Fibroblast of skin of abdomen (primary cell): Measurements from ENCODE around the gene SCCPDH. TPM values are rescaled to one million over a fixed set of nuclear protein-coding genes. Genes with fewer than 3 reads are reported as not detected.
"Not testable (repeated sequence)": the region's sequence is repeated elsewhere in the genome, so short reads cannot be mapped to it uniquely, and the experiment has no call there.

Source experiments
- DNase-seq: peaks from one replicate; pipeline ENCODE4 v3.0.0-alpha.2; 2013
- polyA plus RNA-seq, 2 experiments: library from polyadenylated mRNA; unstranded; fragments of 120-200 nt; gene quantifications; one replicate each; pipeline ENCODE4 v1.2.1, GENCODE V29; 2013; ENCODE audit not compliant: insufficient read length in 2 of 2

SCCPDH gene, protein sequence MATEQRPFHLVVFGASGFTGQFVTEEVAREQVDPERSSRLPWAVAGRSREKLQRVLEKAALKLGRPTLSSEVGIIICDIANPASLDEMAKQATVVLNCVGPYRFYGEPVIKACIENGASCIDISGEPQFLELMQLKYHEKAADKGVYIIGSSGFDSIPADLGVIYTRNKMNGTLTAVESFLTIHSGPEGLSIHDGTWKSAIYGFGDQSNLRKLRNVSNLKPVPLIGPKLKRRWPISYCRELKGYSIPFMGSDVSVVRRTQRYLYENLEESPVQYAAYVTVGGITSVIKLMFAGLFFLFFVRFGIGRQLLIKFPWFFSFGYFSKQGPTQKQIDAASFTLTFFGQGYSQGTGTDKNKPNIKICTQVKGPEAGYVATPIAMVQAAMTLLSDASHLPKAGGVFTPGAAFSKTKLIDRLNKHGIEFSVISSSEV
- polyA plus RNA-seq (2013, experiment 1 of 2; ENCODE audit: insufficient read length), result 35.9 TPM
- 36.5 TPM for polyA plus RNA-seq (2013, experiment 2 of 2; ENCODE audit: insufficient read length)

DNA sequence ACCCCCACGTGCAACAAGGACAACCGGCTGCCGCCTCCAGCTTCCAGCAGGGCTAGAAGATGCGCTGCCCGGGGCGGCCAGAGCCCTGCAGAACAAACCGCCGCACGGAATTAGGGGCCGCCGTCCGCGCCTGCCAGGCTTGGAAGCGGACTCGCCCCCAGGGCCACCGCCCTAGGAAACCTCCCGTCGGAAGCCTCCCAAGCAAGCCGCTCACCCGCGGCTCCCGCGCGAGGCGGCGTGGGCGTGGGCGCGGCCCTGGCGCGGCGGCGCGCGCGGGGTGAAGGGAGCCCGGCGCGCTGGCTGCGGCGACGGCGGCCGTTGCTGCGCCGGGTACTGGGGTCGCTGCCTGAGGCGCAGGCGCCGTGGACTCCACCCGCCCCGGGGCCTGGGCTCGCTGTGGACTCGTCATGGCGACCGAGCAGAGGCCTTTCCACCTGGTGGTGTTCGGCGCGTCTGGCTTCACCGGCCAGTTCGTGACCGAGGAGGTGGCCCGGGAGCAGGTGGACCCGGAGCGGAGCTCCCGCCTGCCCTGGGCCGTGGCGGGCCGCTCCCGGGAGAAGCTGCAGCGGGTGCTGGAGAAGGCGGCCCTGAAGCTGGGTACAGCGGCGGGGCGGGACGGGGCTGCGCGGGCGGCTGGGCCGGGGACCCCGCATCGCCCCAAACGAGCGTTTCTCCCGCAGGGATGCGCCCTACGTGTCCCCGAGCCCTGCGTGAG lies at the start of gene SCCPDH:
Gene SCCPDH (plus strand): TSS at position 394 of the 715 bp plus-strand sequence. CDS start 14 bp downstream, at position 408.
- peak; percentile 79 for DNase-seq

DNA sequence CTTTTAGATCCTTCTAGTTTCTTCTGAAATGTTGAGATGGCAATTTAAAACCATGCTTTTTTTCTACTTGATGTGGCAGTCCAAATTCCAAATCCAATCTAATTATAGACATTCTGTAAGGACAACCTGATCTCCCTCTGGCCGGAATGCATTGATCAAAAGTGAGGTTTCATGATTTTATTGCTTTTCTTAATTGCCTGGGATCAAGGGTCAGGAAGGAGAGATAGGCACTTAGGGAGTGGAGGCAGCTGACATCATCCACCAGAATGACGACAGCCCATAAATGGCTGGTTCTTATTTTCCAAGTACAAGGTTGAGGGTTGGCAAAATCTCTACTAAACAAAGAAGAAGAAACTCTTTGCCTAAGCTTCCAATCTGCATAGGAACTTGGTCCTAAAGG lies 46.4 kb upstream of the SCCPDH start:
- no peak for DNase-seq

GRCh38 chr1:246678816-246679793 lies 45.1 kb upstream of the SCCPDH start:
- peak; percentile 20 for DNase-seq

DNA sequence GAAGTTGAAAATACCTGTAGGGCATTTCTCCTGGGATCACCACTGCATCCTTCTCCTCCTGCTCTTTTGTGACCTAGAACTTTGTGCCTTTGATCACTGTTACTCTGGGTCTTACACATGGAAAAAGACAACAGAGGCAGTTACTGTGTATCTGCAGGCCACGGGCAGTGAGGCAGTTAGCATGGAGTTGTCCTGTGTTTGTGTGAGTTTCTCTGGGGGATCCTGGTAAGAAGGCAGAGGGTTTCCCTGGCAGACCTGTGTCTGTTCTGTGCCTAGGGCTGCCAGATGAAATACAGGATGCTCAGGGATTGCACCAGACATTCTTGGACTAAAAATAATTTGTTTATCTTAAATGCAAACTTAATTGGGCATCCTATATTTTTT lies 44.4 kb upstream of the SCCPDH start:
- no peak for DNase-seq

GRCh38 chr1:246680190-246680589 lies 44.0 kb upstream of the SCCPDH start:
- peak; percentile 39 for DNase-seq

DNA sequence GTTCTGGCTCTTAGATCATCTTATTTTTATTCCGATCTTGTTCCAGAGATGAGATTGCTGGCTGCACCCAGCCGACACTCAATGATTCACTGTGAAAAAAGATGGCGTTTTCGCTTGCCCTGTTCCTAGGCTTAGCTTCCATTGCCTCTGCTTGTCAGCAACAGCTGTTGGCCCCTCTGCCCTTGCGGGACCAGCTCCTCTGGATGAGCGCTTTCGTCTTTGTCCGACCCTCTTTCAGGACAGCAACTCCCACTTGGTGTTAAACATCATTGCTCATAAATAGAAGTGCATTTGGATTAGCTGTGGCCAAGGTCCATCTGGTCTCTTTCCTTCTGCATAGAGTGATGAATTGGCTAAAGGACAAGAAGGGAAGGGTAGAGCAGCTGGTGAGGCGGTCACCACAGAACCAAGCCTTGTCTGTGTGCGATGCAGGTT lies 43.5 kb upstream of the SCCPDH start:
- no peak for DNase-seq

- no peak for DNase-seq
Measured at GRCh38 chr1:246681900-246682895, 42.0 kb upstream of the SCCPDH start.

GRCh38 chr1:246683521-246683920 lies 40.7 kb upstream of the SCCPDH start:
- no peak for DNase-seq

DNA sequence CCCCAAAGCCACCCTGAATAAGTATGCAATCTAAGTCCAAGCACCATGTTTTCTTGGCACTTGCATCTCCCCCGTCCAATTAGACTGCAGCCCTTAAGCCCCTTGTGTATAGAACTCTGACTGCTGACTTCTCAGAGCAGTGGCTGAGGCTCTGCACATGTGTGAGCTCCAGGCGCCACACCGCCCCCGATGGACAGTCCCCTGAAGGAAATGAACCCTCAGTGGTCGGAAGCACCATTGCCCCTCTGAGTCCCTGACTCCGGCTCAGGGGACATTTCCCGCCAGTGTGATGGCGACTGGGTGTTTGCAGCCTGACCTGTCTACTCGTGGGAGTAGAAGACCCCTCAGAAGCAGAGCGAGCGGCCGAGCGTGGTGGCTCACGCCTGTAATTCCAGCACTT lies 37.2 kb upstream of the SCCPDH start:
- DNase-seq, result no peak

GRCh38 chr1:246689409-246690008 lies 34.7 kb upstream of the SCCPDH start:
- peak; percentile 71 for DNase-seq

- no peak for DNase-seq
Measured at GRCh38 chr1:246690100-246690499, 34.1 kb upstream of the SCCPDH start.

- DNase-seq, result no peak
Measured at GRCh38 chr1:246691622-246692495, 32.4 kb upstream of the SCCPDH start.

DNA sequence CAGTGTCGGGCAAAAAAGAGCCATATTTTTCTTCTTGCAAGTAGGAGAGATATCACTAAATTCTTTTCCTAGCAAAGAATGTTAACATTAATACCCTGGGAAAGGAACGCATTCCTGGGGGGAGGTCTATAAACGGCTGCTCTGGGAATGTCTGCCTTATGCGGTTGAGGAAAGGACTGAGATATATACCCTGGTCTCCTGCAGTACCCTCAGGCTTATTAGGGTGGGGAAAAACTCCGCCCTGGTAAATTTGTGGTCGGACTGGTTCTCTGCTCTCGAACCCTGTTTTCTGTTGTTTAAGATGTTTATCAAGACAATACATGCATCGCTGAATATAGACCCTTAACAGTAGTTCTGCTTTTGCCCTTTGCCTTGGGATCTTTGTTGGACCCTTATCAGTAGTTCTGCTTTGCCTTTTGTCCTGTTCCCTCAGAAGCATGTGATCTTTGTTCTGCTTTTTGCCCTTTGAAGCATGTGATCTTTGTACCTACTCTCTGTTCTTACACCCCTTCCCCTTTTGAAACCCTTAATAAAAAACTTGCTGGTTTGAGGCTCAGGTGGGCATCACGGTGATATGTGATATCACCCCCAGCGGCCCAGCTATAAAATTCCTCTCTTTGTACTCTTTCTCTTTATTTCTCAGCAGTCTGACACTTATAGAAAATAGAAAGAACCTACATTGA lies 29.9 kb upstream of the SCCPDH start:
- not testable (repeated sequence) for DNase-seq

DNA sequence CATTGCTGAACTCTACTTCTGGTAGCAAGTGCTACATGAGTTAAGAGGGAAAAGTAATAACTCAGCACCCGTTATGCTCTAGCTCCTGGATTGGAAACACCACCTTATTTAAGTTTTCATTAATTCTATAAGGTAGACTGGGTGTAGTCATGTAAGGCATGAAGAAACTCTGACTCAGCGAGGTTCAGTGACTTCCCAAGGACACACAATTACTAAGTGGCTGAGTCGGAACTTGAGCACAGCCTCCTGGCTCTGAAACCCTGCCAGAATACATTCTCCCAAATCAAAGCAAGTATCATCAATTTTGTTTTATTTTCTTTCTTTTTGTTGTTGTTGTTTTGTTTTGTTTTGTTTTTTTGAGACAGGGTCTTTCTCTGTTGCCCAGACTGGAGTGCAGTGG lies 29.1 kb upstream of the SCCPDH start:
- DNase-seq, result no peak

GRCh38 chr1:246695666-246696065 lies 28.5 kb upstream of the SCCPDH start:
- DNase-seq, result no peak

DNA sequence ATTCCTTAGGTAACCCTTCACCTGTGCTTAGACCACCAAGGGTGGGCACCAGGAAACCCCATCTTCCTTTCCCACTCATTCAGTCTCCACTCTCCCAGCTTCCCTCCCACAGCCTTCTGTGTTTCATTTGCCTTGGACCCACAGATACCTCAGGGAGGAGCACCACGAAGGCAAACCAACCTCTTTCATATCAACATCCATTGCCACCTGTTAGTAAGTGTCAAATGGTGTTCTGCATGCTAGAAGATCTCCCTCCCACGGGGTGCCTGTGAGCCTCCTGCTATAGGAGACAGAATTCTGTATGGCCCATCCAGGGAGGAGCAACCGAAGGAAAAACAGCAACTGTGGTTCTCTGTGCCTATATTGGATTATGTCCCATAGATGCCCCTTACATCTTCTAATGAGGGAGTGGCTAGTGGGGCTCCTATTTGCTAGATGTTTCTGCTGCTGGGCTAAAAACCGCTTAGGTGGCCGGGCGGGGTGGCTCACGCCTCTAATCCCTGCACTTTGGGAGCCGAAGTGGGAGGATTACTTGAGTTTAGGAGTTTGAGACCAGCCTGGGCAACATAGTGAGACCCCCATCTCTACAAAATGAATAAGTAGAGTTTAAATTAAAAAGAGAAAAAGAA lies 25.6 kb upstream of the SCCPDH start:
- DNase-seq, result no peak

GRCh38 chr1:246699095-246699735 lies 25.0 kb upstream of the SCCPDH start:
- peak; percentile 94 for DNase-seq

DNA sequence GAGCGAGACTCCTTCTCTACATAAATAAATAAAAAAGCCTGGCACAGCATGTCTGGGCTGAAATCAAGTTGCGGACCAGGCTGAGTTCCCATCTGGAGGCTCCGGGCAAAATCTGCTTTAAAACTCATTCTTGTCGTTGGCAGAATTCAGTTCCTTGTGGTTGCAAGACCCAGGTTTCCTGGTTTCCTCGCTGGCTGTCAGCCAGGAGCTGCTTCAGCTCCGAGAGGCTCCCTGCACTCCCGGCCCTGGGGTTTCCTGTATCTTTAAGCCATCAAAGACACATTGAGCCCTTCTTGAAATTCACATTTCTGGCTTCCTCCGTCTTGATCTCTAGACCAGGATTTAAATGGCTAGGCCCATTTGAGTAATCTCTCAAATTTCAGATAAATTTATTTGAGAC lies 20.6 kb upstream of the SCCPDH start:
- peak; percentile 44 for DNase-seq
